ENCODE measurements around the gene HTT.

The HTT gene

GRCh38 chr4:3257556-3258482 is 183.3 kb downstream of the HTT start:
- no peak overlapping the region for H3K27ac ChIP-seq
- no peak for TF ChIP-seq CTCF (conservative IDR thresholded peaks at IDR 0.05)

DNA sequence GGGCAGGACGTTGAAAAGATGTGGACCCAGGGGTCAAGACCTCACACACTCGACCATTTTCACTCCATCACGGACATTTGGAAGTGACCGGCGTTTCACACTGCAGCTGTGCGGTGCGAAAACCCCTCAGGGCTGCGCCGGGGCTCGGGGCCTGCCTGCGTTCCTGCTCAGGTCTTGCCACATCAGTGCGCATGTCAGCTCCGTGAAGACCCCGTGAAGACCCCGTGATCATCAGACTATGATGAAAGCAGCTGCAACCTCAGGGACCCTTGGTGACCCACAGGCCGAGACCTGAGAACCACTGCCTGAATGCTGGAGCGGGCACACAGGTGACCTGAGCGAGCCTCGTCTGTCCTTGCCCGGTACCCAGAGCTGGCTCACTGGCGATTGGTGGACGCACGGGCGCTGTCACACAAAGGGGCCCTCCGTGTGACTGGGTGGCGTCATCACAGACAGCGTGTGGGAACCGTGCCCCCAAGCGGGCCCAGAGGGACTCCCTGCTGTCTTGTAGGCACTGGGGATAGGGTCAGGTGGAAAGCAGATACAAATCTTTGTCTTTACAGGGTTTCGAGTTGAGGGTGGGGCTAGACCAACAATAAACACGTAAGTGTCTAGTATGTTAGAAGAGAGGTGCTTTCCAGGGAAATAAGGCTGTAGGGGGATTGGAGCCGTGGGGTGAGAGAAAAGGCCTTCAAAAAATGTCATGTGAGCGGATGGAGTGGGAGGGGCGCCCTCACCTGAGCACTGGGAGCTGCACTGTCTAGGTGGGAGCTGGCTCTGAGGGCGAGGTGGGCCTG is 187.1 kb downstream of the HTT start:
- no peak for TF ChIP-seq CTCF (conservative IDR thresholded peaks at IDR 0.05)
- H3K27ac ChIP-seq, result no peak overlapping the region

GRCh38 chr4:3262208-3263052 is 187.9 kb downstream of the HTT start:
- H3K27ac ChIP-seq, result no peak overlapping the region
- TF ChIP-seq CTCF (conservative IDR thresholded peaks at IDR 0.05), result no peak

GRCh38 chr4:3263053-3263875 is 188.8 kb downstream of the HTT start:
- H3K27ac ChIP-seq, result no peak overlapping the region
- no peak for TF ChIP-seq CTCF (conservative IDR thresholded peaks at IDR 0.05)

DNA sequence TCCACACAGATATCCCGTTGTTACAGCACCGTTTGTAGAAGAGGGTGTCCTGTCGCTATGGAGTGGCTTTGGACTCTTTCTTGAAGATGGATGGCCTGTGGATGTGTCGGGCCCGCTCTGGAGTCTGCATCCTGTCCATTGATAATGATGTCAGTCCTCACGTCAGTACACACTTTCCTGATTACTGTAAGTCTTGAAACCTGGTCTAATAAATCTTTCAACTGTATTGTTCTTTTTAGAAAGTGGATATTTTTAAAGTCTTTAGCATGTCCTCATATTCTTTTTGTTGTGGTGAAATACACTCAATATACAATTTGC is 189.4 kb downstream of the HTT start:
- H3K27ac ChIP-seq, result no peak overlapping the region
- no peak for TF ChIP-seq CTCF (conservative IDR thresholded peaks at IDR 0.05)

GRCh38 chr4:3266076-3266475 is 191.6 kb downstream of the HTT start:
- TF ChIP-seq CTCF (conservative IDR thresholded peaks at IDR 0.05), result no peak
- H3K27ac ChIP-seq, result no peak overlapping the region
